Pancreas (tissue), 10 donors: ENCODE results near the gene AVPR1B. TPM values are rescaled to one million over a fixed set of nuclear protein-coding genes. Genes with fewer than 3 reads are reported as not detected.

ENCODE experiments used
- ATAC-seq, 4 donors: fragments of 200-7000 bp; cut with Tn5 transposase; one replicate each; pipeline versions ENCODE4 v1.8.0 to v1.9.1; 2020; ENCODE audit warnings: mild to moderate bottlenecking in 4 of 4, moderate library complexity in 4 of 4
- DNase-seq, 6 donors: peaks; one replicate each; pipeline ENCODE4 v3.0.0-alpha.2; 2020
- FAIRE-seq: peaks from 2 replicates; lab custom pipeline; 2012; peaks lifted over from hg19 to GRCh38; lab: Jason Lieb, UNC
- H3K27ac ChIP-seq, 4 donors: fragments of 200-600 bp; sonication (generic); 1 replicate in 3 of 4; 2 replicates in 1 of 4; pipeline versions ENCODE4 v1.5.0 to v1.8.0; 2020
- H3K27me3 ChIP-seq, 4 donors: fragments of 200-600 bp; one replicate each; pipeline ENCODE4 v1.8.0; 2021
- H3K36me3 ChIP-seq, 3 donors: fragments of 200-600 bp; sonication (generic) in 1 of 3; one replicate each; pipeline versions ENCODE4 v1.5.0 to v1.8.0; 2020 to 2021
- H3K4me1 ChIP-seq, 3 donors: fragments of 200-600 bp; one replicate each; pipeline ENCODE4 v1.8.0; 2021
- H3K4me3 ChIP-seq, 4 donors: fragments of 200-600 bp; sonication (generic) in 2 of 4; one replicate each; pipeline versions ENCODE4 v1.5.0 to v1.8.0; 2020 to 2021
- H3K9me3 ChIP-seq, 4 donors: fragments of 200-600 bp; one replicate each; pipeline ENCODE4 v1.8.0; 2021
- CTCF ChIP-seq, 4 donors: fragments of 200-600 bp; sonication (generic) in 3 of 4; IDR thresholded peaks; one replicate each; pipeline versions ENCODE4 v1.5.0 to v1.8.0; 2021; ENCODE audit warnings: antibody characterized with exemption in 4 of 4
- WGBS, 2 donors: extraction: QIAGEN DNeasy Blood & Tissue Kit; methylation state at CpG; one replicate each; pipeline ENCODE4 v1.1.7; 2013; 5-methylcytosine and 5-hydroxymethylcytosine counted together
- intact Hi-C, 3 donors: fragments of 100-400 bp; cut with DNase I; formaldehyde crosslinking; loops; one replicate each; pipeline versions ENCODE4 v1.11.1 to v1.14.2; 2022
- polyA plus RNA-seq, 2 donors: library from polyadenylated mRNA; stranded (reverse); fragments of 200-250 nt; gene quantifications; one replicate each; pipeline ENCODE4 v1.2.3, GENCODE V29; 2013
- total RNA-seq, 6 donors: library from RNA; stranded (reverse); fragmentation: NEBNext Ultra II Directional in 4 of 6; extraction: Animal tissue kit (Norgen Biotek cat#: 25700) in 4 of 6; gene quantifications; one replicate each; pipeline versions ENCODE4 v1.2.1 to v1.2.4, GENCODE V29; 2021 to 2023
- donor health status: healthy with polysubstance abuse.
- donor health status: DM: no; HTN: no; CAD: no; lungs with moderate emphysema.
- donor health status: DM: no; HTN: no; CAD: no.
- donor health status: control.
- donor health status: control.
- donor health status: Bipolar disorder and iron deficiency.
- donor health status: DM: yes; HTN: yes; CAD: no.
- donor health status: DM: no; HTN: no; CAD: no.
- donor health status: DM: no; HTN: no; CAD: no.
- donor health status: DM: yes; HTN: yes; CAD: no.

AVPR1B gene
- total and polyA plus RNA-seq, 8 donors = 0.13 to 1.1 (median 0.28) TPM

- FAIRE-seq (no peak), ATAC-seq (no peak), DNase-seq (no peak)
- Histone ChIP-seq H3K9me3 (no peaks in the 10 kb centered on the region), H3K4me1 (no peaks in the 10 kb centered on the region), H3K27me3 (no peaks in the 10 kb centered on the region), H3K36me3 (no peaks in the 10 kb centered on the region), H3K27ac (no peak overlapping the region), H3K4me3 (no peak overlapping the region)
- WGBS, 2 donors = 53 to 59% methylated on average over 3 of the region's 3 CpGs
- TF ChIP-seq CTCF (IDR thresholded peaks at IDR 0.05) = no peak
- intact Hi-C loops = no loop called here
Measured at GRCh38 chr1:206074839-206075238, 42.3 kb downstream of the AVPR1B start.

GRCh38 chr1:206070627-206071304 is 46.4 kb downstream of the AVPR1B start:
- H3K27ac ChIP-seq = no peak overlapping the region
- no peaks in the 10 kb centered on the region for H3K27me3 ChIP-seq
- H3K4me3 ChIP-seq = no peak overlapping the region
- H3K9me3 ChIP-seq = no peaks in the 10 kb centered on the region
- WGBS, 2 donors = 79 to 88% methylated on average over 9 of the region's 9 CpGs
- FAIRE-seq (no peak), ATAC-seq (no peak), DNase-seq (no peak)
- no peak for TF ChIP-seq CTCF (IDR thresholded peaks at IDR 0.05)
- intact Hi-C loops = no loop called here
- no peaks in the 10 kb centered on the region for H3K36me3 ChIP-seq
- no peaks in the 10 kb centered on the region for H3K4me1 ChIP-seq

GRCh38 chr1:206068314-206068713 is 48.9 kb downstream of the AVPR1B start:
- Histone ChIP-seq H3K27me3 (no peaks in the 10 kb centered on the region), H3K9me3 (no peaks in the 10 kb centered on the region), H3K36me3 (no peaks in the 10 kb centered on the region), H3K27ac (no peak overlapping the region), H3K4me3 (no peak overlapping the region), H3K4me1 (no peaks in the 10 kb centered on the region)
- FAIRE-seq = no peak
- ATAC-seq = no peak
- intact Hi-C loops = no loop called here
- no peak for TF ChIP-seq CTCF (IDR thresholded peaks at IDR 0.05)
- DNase-seq = no peak
- 21 to 43% methylated on average over 1 of the region's 1 CpG for WGBS, 2 donors

- Histone ChIP-seq H3K9me3 (no peaks in the 10 kb centered on the region), H3K36me3 (no peaks in the 10 kb centered on the region), H3K27ac (no peak overlapping the region), H3K27me3 (no peaks in the 10 kb centered on the region), H3K4me3 (no peak overlapping the region), H3K4me1 (no peaks in the 10 kb centered on the region)
- FAIRE-seq (no peak), ATAC-seq (peak in 3 of 4 donors; percentile 44 to 65 (median 57)), DNase-seq (no peak)
- 51 to 52% methylated on average over 8 of the region's 8 CpGs for WGBS, 2 donors
- intact Hi-C loops = no loop called here
- no peak for TF ChIP-seq CTCF (IDR thresholded peaks at IDR 0.05)
Measured at GRCh38 chr1:206067486-206068227, 49.5 kb downstream of the AVPR1B start.
